ENCODE results near the gene RABGAP1L.
"Not testable (repeated sequence)": the region's sequence is repeated elsewhere in the genome, so short reads cannot be mapped to it uniquely, and the experiment has no call there.

Gene RABGAP1L

DNA sequence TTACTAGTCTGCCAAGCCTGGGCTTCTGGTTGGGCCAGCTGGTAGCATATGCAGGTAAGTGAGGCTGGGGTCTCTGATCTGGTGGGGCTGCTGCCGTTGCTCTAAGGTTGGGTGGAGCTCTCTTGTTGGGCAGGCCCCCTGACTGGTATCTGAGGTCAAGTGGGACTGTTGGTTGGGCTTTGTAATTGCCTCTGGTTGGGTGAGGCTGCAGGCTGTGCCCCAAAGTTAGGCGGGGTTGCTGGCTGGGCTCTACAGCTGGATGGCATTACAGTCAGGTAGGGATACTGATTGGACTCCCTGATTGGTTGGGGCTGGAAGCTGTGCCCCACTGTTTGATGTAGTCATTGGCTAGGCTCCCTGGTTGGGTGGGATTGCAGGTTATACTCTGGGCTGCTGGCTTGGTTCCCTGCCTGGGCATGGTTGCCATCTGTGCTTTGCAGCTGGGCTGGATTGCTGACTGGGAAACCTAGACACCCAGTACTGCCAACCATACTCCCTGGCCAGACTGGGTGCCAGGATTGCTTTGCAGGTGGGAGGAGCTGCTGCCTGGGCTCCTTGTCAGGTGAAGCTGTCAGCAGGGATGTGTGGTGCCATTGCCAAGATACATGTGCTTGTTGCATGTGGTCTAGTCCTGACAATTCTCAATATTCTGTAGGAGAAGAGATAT, 130.5 kb downstream of the RABGAP1L start:
- DNase-seq (ENCODE audit: low read depth in 3 of 3): no peak

DNA sequence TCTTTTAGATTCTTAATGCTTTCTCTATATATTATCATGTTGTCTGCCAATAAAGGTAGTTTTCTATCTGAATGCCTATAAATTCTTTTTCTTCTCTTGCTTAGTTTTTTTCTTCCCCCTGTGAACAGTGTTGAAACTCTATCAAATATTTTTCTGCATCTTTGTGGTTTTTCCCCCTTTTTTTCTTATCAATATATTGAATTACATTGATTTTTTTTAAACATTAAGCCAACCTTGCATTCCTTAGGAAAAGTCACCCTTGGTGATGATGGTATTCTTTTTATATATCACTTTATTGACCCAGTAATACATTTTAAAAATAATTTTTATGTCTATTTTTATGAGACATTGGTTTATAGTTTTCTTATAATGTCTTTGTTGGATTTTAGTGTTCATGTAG, 131.7 kb downstream of the RABGAP1L start:
- no peak for DNase-seq (ENCODE audit: low read depth in 3 of 3)

DNA sequence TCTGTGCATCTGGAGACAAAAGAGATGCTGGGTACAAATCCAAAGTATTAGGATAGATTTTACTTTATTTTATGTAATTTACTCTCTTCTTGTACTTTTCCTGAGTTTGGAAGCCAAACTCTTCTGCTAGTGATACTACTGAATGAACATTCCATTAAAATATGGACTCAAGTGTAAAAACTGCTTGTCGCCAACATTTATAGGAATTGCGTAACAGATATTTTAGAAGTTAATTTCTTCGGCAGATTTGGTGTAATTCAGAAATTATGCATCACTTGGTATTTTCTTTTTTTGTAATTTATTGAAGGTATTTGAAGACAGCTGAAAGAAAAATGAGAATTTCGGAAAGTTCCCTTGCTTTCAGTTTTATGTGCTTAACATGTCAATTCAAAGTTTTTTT, 137.0 kb downstream of the RABGAP1L start:
- DNase-seq (ENCODE audit: low read depth in 3 of 3): no peak

DNA sequence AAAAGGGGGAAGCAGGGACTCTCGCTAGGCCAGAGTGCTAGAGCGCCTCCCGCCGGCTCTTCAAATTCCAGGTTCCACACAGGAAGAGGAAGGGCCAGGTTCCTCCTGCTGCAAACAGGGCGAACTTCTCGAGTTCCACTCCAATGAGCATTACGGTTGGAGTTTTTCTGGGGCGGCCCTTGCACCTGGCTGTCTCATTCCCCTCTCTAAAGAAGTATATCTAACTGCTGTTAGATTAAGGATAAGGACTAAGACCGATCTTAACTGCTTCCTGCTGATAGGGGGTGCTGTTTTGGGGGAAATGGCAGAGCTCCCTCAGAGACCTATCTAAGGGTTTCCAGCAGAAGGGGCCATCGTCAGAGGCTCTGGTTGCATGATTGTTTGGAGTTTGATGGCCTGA, 138.0 kb downstream of the RABGAP1L start:
- no peak for DNase-seq (ENCODE audit: low read depth in 3 of 3)

DNA sequence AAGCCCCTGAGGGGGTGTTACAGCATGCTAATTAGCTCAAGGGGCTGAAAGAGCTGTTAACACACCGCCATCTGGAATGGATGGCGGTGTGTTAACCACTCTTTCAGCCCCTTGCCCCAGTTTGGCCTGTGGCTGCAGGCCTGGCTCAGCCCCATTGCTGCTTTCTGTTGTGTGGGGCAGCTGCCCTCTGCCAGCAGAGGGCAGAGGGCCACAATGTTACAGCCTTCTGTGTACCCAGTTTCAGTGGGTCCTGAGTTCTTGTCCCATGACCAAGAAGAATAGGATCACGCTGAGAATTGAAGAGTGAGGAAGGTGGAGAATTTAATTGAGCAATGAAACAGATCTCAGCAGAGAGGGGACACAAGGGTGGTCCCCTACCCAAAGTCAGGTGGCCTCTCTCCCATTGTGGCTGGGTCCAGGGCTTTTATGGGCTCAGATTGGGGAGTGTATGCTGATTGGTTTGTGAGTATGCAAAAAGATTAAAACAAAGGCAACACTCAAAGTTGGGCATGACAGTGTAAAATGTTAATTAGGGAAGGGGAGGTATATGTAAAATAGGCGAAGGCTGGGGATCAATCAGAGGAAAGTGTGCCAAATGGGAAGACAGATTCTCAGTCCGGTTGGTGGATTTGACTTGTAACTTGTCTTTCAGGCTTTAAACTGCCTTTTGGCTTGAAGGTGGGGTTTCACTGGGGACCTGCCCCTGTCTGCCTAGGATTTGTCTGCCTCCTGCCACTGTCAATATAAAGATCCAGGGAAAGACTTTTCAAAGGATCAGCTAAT, 142.2 kb downstream of the RABGAP1L start:
- no peak for DNase-seq (ENCODE audit: low read depth in 3 of 3)

DNA sequence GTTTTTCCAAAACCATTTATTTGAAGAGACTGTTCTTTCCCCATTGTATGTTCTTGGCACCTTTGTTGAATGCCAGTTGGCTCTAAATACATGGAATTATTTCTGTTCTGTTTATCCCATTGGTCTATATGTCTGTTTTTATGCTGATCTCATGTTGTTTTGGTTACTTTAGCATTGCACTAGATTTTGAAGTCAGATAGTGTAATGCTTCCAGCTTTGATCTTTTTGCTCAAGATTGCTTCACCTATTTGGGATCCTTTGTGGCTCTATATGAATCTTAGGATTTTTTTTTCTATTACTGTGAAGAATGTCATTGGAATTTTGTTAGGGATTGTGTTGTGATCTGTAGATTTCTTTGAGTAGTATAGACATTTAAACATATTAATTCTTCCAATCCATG, 149.3 kb downstream of the RABGAP1L start:
- no peak for DNase-seq (ENCODE audit: low read depth in 3 of 3)

DNA sequence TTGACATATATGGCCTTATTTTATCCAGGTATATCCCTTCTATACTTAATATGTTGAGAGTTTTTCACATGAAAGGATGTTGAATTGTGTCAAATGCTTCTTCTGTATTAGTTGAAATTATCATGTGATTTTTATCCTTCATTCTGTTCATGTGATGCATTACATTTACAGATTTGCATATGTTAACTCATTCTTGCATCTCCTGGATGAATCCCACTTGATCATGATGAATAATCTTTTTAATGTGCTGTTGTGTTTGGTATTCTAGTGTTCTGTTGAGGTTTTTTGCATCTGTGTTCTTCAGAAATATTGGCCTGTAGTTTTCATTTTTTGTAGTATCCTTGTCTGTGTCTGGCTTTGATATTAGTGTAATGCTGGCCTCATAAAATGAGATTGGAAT, 150.2 kb downstream of the RABGAP1L start:
- DNase-seq (ENCODE audit: low read depth in 3 of 3): no peak

DNA sequence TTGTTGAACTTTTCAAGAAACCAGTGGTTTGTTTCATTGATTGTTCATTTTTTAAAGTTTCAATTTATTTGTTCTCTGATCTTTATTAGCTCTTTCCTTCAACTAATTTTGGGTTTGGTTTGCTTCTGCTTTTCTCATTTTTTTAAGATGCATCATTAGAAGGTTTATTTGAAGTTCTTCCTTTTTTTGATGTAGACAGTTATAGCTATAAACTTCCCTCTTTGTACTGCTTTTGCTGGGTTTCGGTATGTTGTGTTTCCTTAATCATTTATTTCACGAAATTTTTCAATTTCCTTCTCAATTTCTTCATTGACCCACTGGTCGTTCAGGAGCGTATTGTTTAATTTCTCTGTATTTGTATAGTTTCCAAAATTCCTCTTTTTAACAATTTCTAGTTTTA, 155.1 kb downstream of the RABGAP1L start:
- no peak for DNase-seq (ENCODE audit: low read depth in 3 of 3)

DNA sequence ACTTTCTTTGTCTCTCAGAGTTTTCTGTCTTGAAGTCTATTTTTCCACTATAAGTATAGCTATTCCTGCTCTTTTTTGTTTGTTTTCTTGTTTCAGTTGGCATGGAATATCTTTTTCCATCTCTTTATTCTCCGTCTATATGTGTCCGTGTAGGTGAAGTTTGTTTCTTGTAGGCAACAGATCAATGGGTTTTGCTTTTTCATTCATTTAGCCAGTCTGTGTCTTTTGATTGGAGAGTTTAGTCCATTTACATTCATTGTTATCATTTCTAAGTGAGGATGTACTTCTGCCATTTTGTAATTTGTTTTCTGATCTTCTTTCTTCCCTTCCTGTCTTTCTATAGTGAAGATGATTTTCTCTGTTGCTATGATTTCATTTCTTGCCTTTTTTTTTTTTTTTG, 155.9 kb downstream of the RABGAP1L start:
- DNase-seq (ENCODE audit: low read depth in 3 of 3): no peak

DNA sequence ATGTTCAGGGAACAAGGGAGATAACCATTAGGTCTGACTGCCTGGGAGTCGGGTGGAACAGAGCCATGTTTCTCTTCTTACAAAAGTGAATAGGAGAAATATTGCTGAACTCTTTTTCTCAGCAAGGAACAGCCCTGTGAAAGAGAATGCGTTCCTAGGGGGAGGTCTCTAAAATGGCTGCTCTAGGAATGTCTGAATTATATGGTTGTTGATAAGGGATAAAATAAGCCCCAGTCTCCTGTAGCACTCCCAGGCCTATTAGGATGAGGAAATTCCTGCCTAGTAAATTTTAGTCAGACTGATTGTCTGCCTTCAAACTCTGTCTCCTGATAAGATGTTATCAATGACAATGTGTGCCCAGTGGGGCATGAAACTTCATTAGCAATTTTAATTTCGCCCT, 161.6 kb downstream of the RABGAP1L start:
- not testable (repeated sequence) for DNase-seq (ENCODE audit: low read depth in 3 of 3)

DNA sequence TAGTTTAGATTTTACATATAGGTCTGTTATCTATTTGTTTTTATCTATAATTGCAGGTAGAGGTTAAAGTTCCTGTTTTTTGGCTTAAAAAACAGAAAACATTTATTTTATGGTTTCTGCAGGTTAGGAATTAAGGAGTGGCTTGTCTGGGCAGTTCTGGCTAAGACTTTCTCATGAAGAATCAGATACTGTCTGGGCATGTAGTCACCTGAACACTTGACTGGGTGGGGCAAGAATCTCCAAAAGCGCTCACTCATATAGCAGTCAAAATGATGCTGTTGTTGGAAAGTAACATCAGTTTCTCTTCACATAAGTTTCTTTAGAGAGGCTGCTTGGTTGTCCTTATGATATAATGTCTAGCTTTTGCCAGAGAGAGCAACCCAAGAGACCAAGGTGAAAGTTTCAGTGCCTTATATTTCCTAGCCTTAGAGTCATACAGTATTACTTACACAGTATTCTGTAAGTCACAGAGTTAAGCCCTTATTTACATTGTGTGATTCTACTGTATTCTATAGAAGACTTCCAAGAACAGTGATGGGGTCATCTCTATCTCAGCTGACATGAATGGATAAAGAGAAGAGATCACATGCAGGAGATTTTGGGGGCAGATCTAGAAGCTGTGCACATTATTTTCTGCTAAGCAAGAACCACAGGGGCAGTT, 163.0 kb downstream of the RABGAP1L start:
- no peak for DNase-seq (ENCODE audit: low read depth in 3 of 3)

DNA sequence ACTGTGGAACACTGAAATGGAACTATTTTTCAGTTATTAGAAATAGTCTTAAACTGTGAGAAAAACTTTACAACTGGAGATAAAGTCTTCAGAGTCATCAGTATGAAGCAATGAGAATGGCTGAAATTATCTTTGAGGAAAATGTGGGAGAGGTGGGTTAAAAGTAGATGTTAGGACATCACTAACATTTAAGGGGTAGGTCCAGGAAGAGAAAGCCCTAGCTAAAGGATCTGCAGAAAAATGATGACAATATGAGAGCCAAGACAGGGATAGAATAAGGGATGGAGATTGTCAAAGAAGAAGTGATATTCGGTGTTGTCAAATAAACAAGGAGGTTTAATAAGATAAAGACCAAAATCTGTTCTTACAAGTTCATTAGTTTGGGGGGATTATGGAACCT, 165.2 kb downstream of the RABGAP1L start:
- no peak for DNase-seq (ENCODE audit: low read depth in 3 of 3)

DNA sequence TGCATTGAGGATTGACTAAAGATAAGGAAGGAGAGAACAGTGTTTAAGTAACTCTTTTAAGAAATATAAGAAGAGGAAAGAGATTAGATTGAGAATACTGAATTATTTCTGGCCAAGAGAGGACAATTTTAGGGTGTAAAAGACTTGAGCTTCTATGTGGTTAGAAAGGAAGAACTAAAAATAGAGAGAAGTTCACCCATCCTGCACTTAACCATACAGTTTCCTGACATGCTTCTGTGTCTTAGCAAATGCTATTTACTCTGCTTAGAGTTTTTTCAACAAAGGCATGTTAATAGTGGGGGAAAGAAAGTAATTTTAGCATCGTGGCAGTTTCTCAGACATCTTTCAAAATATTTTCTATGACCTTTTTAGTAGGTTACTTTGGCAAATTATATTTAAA, 165.6 kb downstream of the RABGAP1L start:
- no peak for DNase-seq (ENCODE audit: low read depth in 3 of 3)

DNA sequence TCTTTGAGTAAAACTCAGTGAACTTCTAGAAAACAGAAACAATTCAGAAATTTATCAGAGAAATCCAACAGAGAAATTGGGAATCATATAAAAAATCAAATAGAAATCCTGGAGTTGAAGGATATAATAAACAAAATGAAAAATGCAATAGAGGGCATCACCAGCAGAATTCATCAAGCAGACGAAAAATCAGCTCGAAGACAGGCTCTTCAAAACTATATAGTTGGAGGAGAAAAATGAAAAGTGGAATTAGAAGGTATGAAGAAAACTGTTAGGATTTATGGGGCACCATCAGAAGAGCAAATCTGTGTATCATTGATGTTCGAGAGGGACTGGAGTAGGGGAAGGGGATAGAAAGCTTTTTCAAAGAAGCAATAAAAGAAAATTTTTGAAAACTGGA, 167.0 kb downstream of the RABGAP1L start:
- no peak for DNase-seq (ENCODE audit: low read depth in 3 of 3)

DNA sequence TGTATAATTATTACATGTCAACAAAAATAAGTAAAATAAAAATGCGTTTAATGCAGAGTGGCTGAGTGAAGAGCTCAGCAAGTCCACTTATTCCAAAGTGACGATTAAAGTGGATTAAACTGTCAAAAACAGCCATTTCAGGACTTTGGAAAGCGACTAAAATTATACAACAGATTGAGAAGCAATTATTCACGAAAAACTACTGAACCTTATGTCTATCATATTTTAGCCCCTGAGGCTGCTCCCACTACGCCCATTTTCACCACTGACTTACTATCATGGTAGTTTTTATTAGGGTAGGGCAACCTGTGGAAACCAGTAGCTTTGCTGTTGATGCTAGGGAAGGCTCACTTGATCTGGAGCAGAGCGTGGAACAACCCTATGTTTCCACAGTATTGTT, 174.1 kb downstream of the RABGAP1L start:
- no peak for DNase-seq (ENCODE audit: low read depth in 3 of 3)

DNA sequence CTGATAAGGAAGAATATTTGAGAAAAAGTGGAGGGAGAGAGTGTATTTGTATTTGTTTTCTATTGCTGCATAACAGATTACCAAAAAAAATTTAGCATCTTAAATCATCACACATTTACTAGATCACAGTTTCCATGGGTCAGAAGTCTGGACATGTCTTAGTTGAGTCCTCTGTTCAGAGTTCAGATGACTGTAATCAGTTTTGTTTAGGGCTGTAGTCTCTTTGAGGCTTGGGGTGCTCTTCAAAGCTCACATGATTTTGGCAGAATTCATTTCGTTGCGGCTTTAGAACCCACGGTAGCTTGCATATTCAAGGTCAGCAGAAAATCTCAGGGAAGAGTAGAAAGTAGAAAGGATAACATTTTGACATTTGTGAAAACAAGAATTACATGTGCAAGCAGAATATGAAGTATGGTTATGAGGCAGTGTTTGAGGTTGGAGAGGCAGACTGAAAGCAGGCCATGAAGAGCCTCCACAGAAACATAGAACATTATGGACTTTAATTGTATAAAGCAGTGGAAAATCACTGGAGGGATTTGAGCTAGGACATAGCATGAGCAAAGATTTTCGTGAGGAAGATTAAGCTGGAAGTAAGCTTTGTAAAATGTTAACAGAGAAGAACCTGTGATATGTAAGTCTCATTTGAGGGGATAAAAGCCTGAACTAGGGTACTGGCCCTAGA, 177.8 kb downstream of the RABGAP1L start:
- no peak for DNase-seq (ENCODE audit: low read depth in 3 of 3)

DNA sequence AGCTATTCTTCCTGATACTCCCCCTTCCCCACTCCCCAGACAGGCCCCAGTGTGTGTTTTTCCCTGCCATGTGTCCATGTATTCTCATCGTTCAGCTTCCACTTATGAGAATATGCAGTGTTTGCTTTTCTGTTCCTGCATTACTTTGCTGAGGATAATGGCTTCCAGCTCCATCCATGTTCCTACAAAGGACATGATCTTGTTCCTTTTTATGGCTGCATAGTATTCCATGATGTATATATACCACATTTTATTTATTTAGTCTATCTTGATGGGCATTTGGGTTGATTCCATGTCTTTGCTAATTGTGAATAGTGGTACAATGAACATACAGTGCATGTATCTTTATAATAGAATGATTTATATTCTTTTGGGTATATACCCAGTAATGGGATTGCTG, 181.1 kb downstream of the RABGAP1L start:
- not testable (repeated sequence) for DNase-seq (ENCODE audit: low read depth in 3 of 3)

DNA sequence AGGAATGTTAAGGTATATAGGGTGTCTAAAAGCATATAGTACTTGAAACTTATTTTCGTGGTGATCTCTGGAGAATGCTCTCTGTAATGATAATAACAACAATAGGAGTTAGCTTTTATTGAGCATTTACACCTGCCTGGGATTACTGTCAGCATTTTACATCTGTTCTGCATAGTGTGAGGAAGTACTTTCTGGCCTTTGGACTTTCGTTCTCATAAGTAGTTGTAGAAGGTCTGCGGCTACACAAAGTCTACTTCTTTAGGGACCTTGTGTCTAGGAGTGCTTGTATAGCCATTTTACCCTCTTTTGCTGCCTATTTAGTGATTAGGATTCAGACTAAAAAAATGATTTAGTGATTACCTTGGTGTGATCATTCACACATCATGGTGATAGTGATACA, 184.8 kb downstream of the RABGAP1L start:
- no peak for DNase-seq (ENCODE audit: low read depth in 3 of 3)

DNA sequence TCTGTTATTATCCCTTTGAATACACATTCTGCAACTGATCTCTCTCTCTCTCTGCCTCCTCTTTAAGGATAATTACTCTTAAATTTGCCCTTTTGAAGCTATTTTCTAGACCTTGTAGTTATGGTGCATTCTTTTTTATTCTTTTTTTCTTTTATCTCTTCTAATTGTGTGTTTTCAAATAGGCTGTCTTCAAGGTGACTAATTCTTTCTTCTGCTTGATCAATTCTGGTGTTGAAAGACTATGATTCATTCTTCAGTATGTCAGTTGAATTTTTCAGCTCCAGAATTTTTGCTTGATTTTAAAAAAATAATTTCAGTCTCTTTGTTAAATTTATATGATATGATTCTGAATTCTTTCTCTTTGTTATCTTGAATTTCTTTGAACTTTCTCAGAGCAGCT, 192.8 kb downstream of the RABGAP1L start:
- DNase-seq (ENCODE audit: low read depth in 3 of 3): no peak

DNA sequence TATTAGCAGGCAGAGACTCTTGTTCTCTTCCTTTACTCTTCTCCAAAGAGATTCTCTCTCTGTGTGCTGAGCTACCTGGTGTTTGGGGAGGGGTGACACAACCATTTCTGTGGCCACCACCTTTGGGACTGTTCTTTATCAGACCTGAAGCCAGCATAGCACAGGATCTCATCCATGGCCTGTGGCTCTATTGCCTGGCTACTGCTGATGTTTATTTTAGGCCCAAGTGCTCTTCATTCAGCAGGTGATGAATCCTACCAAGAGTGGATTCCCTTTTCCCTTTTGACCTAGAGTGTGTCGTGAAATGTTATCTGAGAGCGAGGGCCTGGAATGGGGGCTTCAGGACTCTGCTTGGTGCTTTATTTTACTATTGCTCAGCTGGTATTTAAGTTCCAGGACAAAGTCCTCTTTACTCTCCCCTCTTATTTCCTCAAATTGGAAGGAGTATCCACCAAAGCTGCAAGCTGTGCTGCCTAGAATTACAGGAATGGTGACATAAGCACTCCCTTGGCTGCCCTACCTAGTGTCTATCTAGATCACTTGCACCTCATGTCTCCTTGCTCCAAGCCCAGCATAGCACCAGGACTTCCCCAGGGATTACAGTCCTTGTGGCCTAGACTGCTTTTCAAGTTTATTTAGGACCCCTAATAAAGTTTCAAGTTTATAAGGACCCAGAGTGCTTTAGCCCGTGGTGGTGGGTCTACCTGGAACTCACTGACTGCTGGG, 193.7 kb downstream of the RABGAP1L start:
- no peak for DNase-seq (ENCODE audit: low read depth in 3 of 3)

DNA sequence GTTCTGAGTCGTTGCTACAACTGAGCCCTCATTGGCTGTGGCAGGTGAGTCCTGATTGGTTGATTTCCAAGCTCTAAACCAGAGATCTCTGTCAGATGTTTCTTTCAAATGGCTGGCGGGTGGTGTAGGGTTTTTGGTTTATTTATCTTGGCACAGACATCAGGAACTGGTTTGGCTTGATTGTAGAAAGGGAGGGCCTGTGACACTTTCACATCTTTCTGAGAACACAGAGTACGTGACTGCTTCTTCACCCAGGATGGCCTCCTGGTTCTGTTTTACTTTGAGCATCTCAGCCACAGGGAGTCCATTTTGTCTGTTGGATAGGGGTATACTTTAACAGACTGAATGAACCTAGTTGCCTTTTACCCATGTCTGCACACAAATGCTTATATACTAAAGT, 199.0 kb downstream of the RABGAP1L start:
- DNase-seq (ENCODE audit: low read depth in 3 of 3): no peak
